Endodermal cell (in vitro differentiated cells): ENCODE results near the gene WRNIP1. TPM values are rescaled to one million over a fixed set of nuclear protein-coding genes. Genes with fewer than 3 reads are reported as not detected.

Experiments used
- DNase-seq: peaks from one replicate; pipeline ENCODE4 v3.0.0-alpha.2; 2017
- H3K27ac ChIP-seq: 2 replicates; pipeline ENCODE4 v1.5.1; 2013; ENCODE audit warnings: mild to moderate bottlenecking, low read depth, low read length, moderate library complexity
- H3K27me3 ChIP-seq: 2 replicates; pipeline ENCODE4 v1.6.1; 2013; ENCODE audit warnings: mild to moderate bottlenecking, low read length, moderate library complexity; ENCODE audit not compliant: insufficient read depth, control insufficient read depth, poor library complexity, severe bottlenecking
- H3K36me3 ChIP-seq: 2 replicates; pipeline ENCODE4 v1.7.0; 2013; ENCODE audit warnings: mild to moderate bottlenecking, low read length, moderate library complexity; ENCODE audit not compliant: control insufficient read depth, insufficient read depth
- H3K4me1 ChIP-seq: one replicate; pipeline ENCODE4 v1.7.0; 2013; ENCODE audit warnings: low read length; ENCODE audit not compliant: control insufficient read depth, insufficient read depth
- H3K4me3 ChIP-seq: 2 replicates; pipeline ENCODE4 v1.5.1; 2013; ENCODE audit warnings: mild to moderate bottlenecking, low read length, moderate library complexity
- H3K9ac ChIP-seq: 2 replicates; pipeline ENCODE4 v1.6.1; 2013; ENCODE audit warnings: mild to moderate bottlenecking, low read length, moderate library complexity; ENCODE audit not compliant: poor library complexity, severe bottlenecking; ENCODE audit errors: extremely low read depth
- H3K9me3 ChIP-seq: 2 replicates; pipeline ENCODE4 v1.6.1; 2013; ENCODE audit warnings: mild to moderate bottlenecking, low read length, moderate library complexity; ENCODE audit not compliant: control insufficient read depth
- H3K27ac Mint-ChIP-seq: 2 replicates; pipeline ENCODE4 v1.8.0; 2020; ENCODE audit warnings: mixed read lengths
- H3K27me3 Mint-ChIP-seq: 2 replicates; pipeline ENCODE4 v1.8.0; 2021; ENCODE audit warnings: mild to moderate bottlenecking, mixed read lengths; ENCODE audit not compliant: insufficient read depth
- H3K36me3 Mint-ChIP-seq: 2 replicates; pipeline ENCODE4 v1.8.0; 2020; ENCODE audit warnings: low read depth, mixed read lengths
- H3K4me1 Mint-ChIP-seq: 2 replicates; pipeline ENCODE4 v1.8.0; 2020; ENCODE audit warnings: mixed read lengths
- H3K4me3 Mint-ChIP-seq: 2 replicates; pipeline ENCODE4 v1.8.0; 2020; ENCODE audit warnings: mild to moderate bottlenecking, moderate library complexity, mixed read lengths
- H3K9me3 Mint-ChIP-seq: 2 replicates; pipeline ENCODE4 v1.8.0; 2020; ENCODE audit warnings: mild to moderate bottlenecking, mixed read lengths
- CTCF ChIP-seq: fragments of 200-600 bp; sonication (generic); conservative IDR thresholded peaks from 2 replicates; pipeline ENCODE4 v1.5.0; 2021; ENCODE audit warnings: antibody characterized with exemption, mild to moderate bottlenecking
- WGBS, 2 experiments: methylation state at CpG; one replicate each; pipeline versions ENCODE4 v1.1.5 to v1.1.7; 2013; ENCODE audit warnings: missing lambda C conversion rate in 2 of 2, mixed read lengths in 1 of 2; ENCODE audit not compliant: insufficient coverage in 1 of 2, insufficient read length in 1 of 2; 5-methylcytosine and 5-hydroxymethylcytosine counted together
- total RNA-seq, 2 donors: library from RNA; stranded (reverse); fragmentation: NEBNext Ultra II Directional in 1 of 2; extraction: Animal tissue kit (Norgen Biotek cat#: 25700) in 1 of 2; gene quantifications; 2 replicates in 1 of 2; 3 replicates in 1 of 2; pipeline ENCODE4 v1.2.1, GENCODE V29; 2021

WRNIP1 gene
- total RNA-seq, 2 donors from 2014 or later = 30.8 to 33.2 TPM

GRCh38 chr6:2802521-2803060 lies 37.4 kb downstream of the WRNIP1 start:
- 92 to 98% methylated on average over 5 to 8 of the region's 8 CpGs for WGBS, 2 experiments
- H3K9me3 Mint-ChIP-seq = no peaks in the 10 kb centered on the region
- no peak for DNase-seq
- Histone ChIP-seq H3K9ac (no peak overlapping the region), H3K27me3 (no peaks in the 10 kb centered on the region), H3K4me1 (no peaks in the 10 kb centered on the region), H3K36me3 (no peaks in the 10 kb centered on the region), H3K27ac (no peak overlapping the region), H3K9me3 (no peaks in the 10 kb centered on the region), H3K4me3 (no peak overlapping the region)
- no peaks in the 10 kb centered on the region for H3K27me3 Mint-ChIP-seq
- H3K4me1 Mint-ChIP-seq = no peaks in the 10 kb centered on the region
- no peak overlapping the region for H3K27ac Mint-ChIP-seq
- TF ChIP-seq CTCF = no peak
- no peaks in the 10 kb centered on the region for H3K36me3 Mint-ChIP-seq
- H3K4me3 Mint-ChIP-seq = no peak overlapping the region

GRCh38 chr6:2803731-2804429 lies 38.7 kb downstream of the WRNIP1 start:
- Histone ChIP-seq H3K9ac (no peak overlapping the region), H3K4me3 (no peak overlapping the region), H3K27ac (no peak overlapping the region), H3K9me3 (no peaks in the 10 kb centered on the region), H3K27me3 (no peaks in the 10 kb centered on the region), H3K4me1 (no peaks in the 10 kb centered on the region), H3K36me3 (no peaks in the 10 kb centered on the region)
- no peak overlapping the region for H3K4me3 Mint-ChIP-seq
- no peak for TF ChIP-seq CTCF
- WGBS, 2 experiments = 92 to 97% methylated on average over 7 of the region's 7 CpGs
- H3K27me3 Mint-ChIP-seq = no peaks in the 10 kb centered on the region
- H3K27ac Mint-ChIP-seq = no peak overlapping the region
- no peaks in the 10 kb centered on the region for H3K4me1 Mint-ChIP-seq
- no peaks in the 10 kb centered on the region for H3K9me3 Mint-ChIP-seq
- H3K36me3 Mint-ChIP-seq = no peaks in the 10 kb centered on the region
- DNase-seq = no peak

DNA sequence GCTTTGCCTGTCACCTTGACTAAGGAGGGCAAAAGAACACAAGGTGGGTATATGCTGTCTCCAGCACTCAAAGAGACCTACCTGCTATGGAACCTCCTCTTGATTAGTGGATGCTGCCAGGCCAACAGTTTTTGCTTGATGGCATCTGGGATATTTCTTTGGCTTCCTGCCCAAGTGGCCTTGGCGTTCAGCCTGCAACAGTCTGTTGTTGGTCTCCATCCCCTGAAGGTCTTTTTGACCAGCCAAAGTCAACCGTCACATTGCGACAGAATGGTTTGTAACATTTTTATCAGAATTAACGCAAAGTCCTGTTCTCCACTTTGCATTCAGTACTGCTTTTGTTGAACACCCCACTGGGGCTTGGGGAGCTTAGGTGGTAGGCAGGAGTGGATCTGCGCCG lies 39.3 kb downstream of the WRNIP1 start:
- Histone ChIP-seq H3K4me1 (no peaks in the 10 kb centered on the region), H3K27me3 (no peaks in the 10 kb centered on the region), H3K9ac (no peak overlapping the region), H3K4me3 (no peak overlapping the region), H3K36me3 (no peaks in the 10 kb centered on the region), H3K27ac (no peak overlapping the region), H3K9me3 (no peaks in the 10 kb centered on the region)
- DNase-seq = no peak
- H3K36me3 Mint-ChIP-seq = no peaks in the 10 kb centered on the region
- no peak for TF ChIP-seq CTCF
- H3K9me3 Mint-ChIP-seq = no peaks in the 10 kb centered on the region
- H3K4me3 Mint-ChIP-seq = no peak overlapping the region
- H3K27ac Mint-ChIP-seq = no peak overlapping the region
- no peaks in the 10 kb centered on the region for H3K27me3 Mint-ChIP-seq
- no peaks in the 10 kb centered on the region for H3K4me1 Mint-ChIP-seq
- 96 to 100% methylated on average over 5 to 6 of the region's 6 CpGs for WGBS, 2 experiments
